RWPE1 (cell line): ENCODE measurements around the gene ZNF683.
"Not testable (repeated sequence)": the region's sequence is repeated elsewhere in the genome, so short reads cannot be mapped to it uniquely, and the experiment has no call there.

Source experiments
- CTCF ChIA-PET: fragments of 350-600 bp; sonication (Branson Sonifier 250); formaldehyde crosslinking; extraction: SDS; loops from one replicate; lab custom pipeline; 2021; lab: Yijun Ruan, JAX
- POLR2A ChIA-PET: fragments of 400-600 bp; formaldehyde crosslinking; extraction: SDS; loops from one replicate; lab custom pipeline; 2020; ENCODE audit warnings: antibody characterized with exemption; ENCODE audit not compliant: low non-redundant PET; lab: Yijun Ruan, JAX
- DNase-seq: peaks from one replicate; pipeline ENCODE4 v3.0.0; 2012; ENCODE audit warnings: low spot score
- H3K27ac ChIP-seq: fragments of 450-650 bp; 2 replicates; pipeline ENCODE4 v1.5.1; 2017
- CTCF ChIP-seq: fragments of 450-650 bp; conservative IDR thresholded peaks from 2 replicates; pipeline ENCODE4 v1.5.1; 2017; ENCODE audit warnings: low read depth, mild to moderate bottlenecking

The ZNF683 gene

GRCh38 chr1:26337206-26337535, 35.4 kb downstream of the ZNF683 start:
- TF ChIP-seq CTCF, result no peak
- ChIA-PET POLR2A (no interaction called here), CTCF (no interaction called here)
- H3K27ac ChIP-seq, result peak overlapping the region; percentile 78
- no peak for DNase-seq

DNA sequence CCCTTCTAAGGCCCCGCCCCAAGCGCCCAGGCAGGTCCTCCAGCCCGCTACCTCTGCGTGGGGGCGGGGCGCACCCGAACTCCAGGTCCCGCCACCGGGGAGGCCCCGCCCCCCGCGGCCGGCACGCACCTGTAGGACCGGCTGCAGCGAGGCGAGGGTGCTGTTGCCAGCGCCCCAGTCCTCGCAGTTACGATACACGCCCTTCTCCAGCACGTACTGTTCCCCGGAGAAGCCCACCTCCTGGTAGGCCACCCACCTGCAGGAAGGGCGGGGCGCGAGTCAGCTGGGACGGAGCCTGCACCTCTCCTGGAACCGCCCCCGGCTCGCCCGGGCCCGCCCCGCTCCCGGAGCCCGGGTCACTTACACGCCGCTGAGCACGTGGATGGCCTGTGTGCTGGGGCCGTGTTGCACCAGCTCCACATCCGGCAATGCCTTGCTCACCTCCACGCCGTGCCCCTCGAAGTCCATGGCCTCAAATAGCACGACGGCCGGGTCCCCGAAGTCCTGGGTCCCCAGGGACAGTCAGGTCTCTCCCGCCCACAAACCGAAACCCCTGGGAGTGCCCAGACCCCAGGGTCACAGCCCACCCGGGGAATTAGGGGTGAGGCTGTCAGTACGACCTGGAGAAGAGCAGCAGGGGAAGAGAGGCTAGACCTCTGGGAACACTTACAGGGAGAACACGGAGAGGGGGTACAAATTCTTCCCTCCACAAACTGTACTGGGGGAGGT, 35.9 kb downstream of the ZNF683 start:
- no peak for TF ChIP-seq CTCF
- DNase-seq, result peak; percentile 93
- ChIA-PET CTCF (interaction anchor here (0.9 kb wide), 1 partner anchor 80 kb away, joined by 3 read pairs; no protein-coding TSS in a partner anchor), POLR2A (no interaction called here)
- peak overlapping the region; percentile 78 for H3K27ac ChIP-seq

DNA sequence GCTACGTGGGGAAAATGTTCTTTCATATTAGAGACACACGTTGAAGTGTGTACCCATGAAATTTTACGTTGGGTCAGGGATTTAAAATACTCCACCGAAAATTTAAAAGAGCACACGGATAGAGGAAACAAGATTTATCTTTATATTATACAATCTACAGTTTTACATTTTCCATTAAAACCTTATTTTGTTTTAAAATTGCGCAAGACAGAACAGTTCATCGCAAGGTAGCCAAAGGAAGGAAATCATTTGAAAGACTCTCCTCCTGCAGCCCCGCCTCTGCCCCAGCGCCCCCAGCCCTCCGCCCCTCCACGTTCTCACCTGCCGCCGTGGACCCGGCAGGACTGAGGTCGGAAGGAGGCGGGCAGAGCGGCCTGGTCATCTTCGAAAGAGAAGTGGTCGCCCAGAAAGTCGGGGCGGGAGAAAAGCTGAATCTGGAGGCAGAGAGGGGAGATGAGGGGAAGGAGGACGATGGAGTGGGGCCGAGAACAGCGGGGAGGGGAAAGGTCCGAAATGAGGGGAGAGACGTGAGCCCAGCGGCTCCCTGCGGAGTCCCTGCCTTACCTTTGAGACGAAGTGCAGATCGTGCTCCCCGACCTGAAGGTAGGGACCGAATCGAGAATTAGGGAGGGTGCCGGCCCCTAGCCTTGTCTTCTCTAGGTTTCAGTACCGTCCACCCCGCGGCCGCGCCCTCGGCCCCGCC, 36.6 kb downstream of the ZNF683 start:
- H3K27ac ChIP-seq, result peak overlapping the region; percentile 78
- CTCF ChIA-PET, result interaction anchor here (0.9 kb wide), 1 partner anchor 81 kb away, joined by 3 read pairs; no protein-coding TSS in a partner anchor
- POLR2A ChIA-PET, result no interaction called here
- no peak for TF ChIP-seq CTCF
- DNase-seq, result no peak

- POLR2A ChIA-PET, H3K27ac ChIP-seq, DNase-seq: not testable (repeated sequence)
- CTCF ChIA-PET, result interaction anchor here (0.6 kb wide), 1 partner anchor 12 kb away, joined by 3 read pairs; no protein-coding TSS in a partner anchor
Measured at GRCh38 chr1:26333312-26333711, 39.2 kb downstream of the ZNF683 start.

GRCh38 chr1:26330276-26330675, 42.3 kb downstream of the ZNF683 start:
- DNase-seq, result no peak
- ChIA-PET POLR2A (no interaction called here), CTCF (interaction anchor here (1.1 kb wide), 1 partner anchor 8 kb away, joined by 4 read pairs; no protein-coding TSS in a partner anchor)
- H3K27ac ChIP-seq, result peak overlapping the region; percentile 61
- TF ChIP-seq CTCF, result no peak

DNA sequence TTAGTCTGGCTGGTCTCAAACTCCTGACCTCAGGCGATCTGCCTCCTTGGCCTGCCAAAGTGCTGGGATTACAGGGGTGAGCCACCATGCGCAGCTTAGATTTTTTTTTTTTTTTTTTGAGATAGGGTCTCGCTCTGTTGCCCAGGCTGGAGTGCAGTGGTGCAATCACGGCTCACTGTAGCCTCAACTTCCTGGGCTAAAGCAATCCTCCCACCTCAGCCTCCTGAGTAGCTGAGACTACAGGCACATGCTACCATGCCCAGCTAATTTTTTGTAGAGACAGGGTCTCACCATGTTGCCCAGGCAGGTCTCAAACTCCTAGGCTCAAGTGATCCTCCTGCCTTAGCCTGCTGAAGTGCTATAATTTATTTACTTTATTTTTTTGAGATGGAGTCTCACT, 43.2 kb downstream of the ZNF683 start:
- H3K27ac ChIP-seq, result peak overlapping the region; percentile 61
- CTCF ChIA-PET, result interaction anchor here (0.6 to 1.1 kb wide), 3 partner anchors 8 to 293 kb away, joined by 3 to 4 read pairs (median 3); no protein-coding TSS in a partner anchor
- POLR2A ChIA-PET, result interaction anchor here (0.7 kb wide), 1 partner anchor 24 kb away, joined by 5 read pairs; no protein-coding TSS in a partner anchor
- not testable (repeated sequence) for DNase-seq

GRCh38 chr1:26328597-26328996, 44.0 kb downstream of the ZNF683 start:
- no peak for DNase-seq
- H3K27ac ChIP-seq, result peak overlapping the region; percentile 61
- CTCF ChIA-PET, result no interaction called here
- POLR2A ChIA-PET, result no interaction called here
- no peak for TF ChIP-seq CTCF
